LoVo (cell line): Measurements from ENCODE around the gene CTAG1A.
"Not testable (repeated sequence)": the region's sequence is repeated elsewhere in the genome, so short reads cannot be mapped to it uniquely, and the experiment has no call there.

Experiments used
- DNase-seq: peaks from one replicate; pipeline ENCODE4 v3.0.0-alpha.2; 2016; ENCODE audit warnings: low spot score

The CTAG1A gene

GRCh38 chrX:154584585-154585183, at the start of gene CTAG1A:
Gene CTAG1A, plus strand, starts transcription at chrX:154585133. Its CDS starts 74 bp downstream, at chrX:154585207.
- DNase-seq, result not testable (repeated sequence)

- DNase-seq, result no peak
Observed at GRCh38 chrX:154535892-154536291, 49.0 kb upstream of the CTAG1A start.

- DNase-seq, result no peak
Observed at GRCh38 chrX:154539077-154539476, 45.9 kb upstream of the CTAG1A start.

- DNase-seq, result not testable (repeated sequence)
Observed at GRCh38 chrX:154540365-154540764, 44.6 kb upstream of the CTAG1A start.

- no peak for DNase-seq
Observed at GRCh38 chrX:154540897-154541535, 43.9 kb upstream of the CTAG1A start.

- no peak for DNase-seq
Observed at GRCh38 chrX:154541589-154541895, 43.4 kb upstream of the CTAG1A start.

- DNase-seq, result peak; percentile 52
Observed at GRCh38 chrX:154541896-154542722, 42.8 kb upstream of the CTAG1A start.

- no peak for DNase-seq
Observed at GRCh38 chrX:154542723-154543424, 42.1 kb upstream of the CTAG1A start.

- no peak for DNase-seq
Observed at GRCh38 chrX:154545673-154546274, 39.2 kb upstream of the CTAG1A start.

- peak; percentile 62 for DNase-seq
Observed at GRCh38 chrX:154546354-154547244, 38.3 kb upstream of the CTAG1A start, which contains the start of gene G6PD. Gene G6PD, minus strand, starts transcription at chrX:154546846. Its CDS starts 691 bp downstream, at chrX:154546155.

- DNase-seq, result peak; percentile 85
Observed at GRCh38 chrX:154547245-154548027, 37.5 kb upstream of the CTAG1A start, which contains the start of gene IKBKG. Gene IKBKG, plus strand, starts transcription at chrX:154547620. Its CDS starts 4,383 bp downstream, at chrX:154552003.

- DNase-seq, result no peak
Observed at GRCh38 chrX:154548028-154548316, 37.0 kb upstream of the CTAG1A start.

GRCh38 chrX:154549766-154550165, 35.2 kb upstream of the CTAG1A start:
- no peak for DNase-seq

GRCh38 chrX:154552112-154552806, 32.7 kb upstream of the CTAG1A start:
- not testable (repeated sequence) for DNase-seq

GRCh38 chrX:154558060-154558690, 26.8 kb upstream of the CTAG1A start:
- DNase-seq, result not testable (repeated sequence)

GRCh38 chrX:154558896-154559295, 26.0 kb upstream of the CTAG1A start:
- DNase-seq, result not testable (repeated sequence)

- DNase-seq, result not testable (repeated sequence)
Observed at GRCh38 chrX:154560326-154560725, 24.6 kb upstream of the CTAG1A start.

GRCh38 chrX:154562295-154562694, 22.6 kb upstream of the CTAG1A start:
- DNase-seq, result not testable (repeated sequence)

GRCh38 chrX:154570361-154570760, 14.6 kb upstream of the CTAG1A start:
- not testable (repeated sequence) for DNase-seq
